Activated CD4-positive, alpha-beta T cell treated with anti-CD3 and anti-CD28 coated beads, Interleukin-2, Interleukin-6, amounts not matched to agents 100 ng/mL and 50 ng/mL, durations not matched to agents 16 hours and 8 hours (primary cell): Measurements from ENCODE around the gene UROD.

Experiments
- DNase-seq: peaks from one replicate; pipeline ENCODE4 v3.0.0-alpha.2; 2020

UROD gene

DNA sequence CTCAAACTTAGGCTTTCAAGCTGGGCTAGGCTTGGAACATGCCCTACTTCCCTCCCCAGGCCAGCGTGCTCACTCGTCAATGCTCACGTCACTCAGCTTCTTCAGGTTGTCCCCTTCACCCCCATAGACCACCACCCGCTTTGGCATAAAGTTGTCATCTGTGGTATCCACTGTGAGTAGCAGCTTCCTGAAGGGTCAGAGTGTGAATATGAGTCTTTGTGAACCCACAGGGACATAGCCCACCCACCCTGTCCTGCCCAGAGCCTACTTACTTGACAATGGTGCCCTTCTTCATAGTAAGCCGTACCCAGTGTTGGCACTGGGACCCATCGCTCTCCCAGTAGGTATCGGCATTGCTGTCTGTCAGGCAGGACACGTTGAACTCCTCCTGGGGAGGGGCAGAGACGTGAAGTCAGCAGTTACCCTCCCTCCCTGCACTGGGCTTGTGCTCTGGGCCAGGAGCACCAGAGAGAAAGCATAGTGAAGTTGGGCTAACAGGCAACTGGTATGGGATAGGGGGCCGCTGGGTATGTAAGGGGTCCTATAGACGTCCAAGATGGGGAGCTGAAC, 2.7 kb upstream of the UROD start:
- DNase-seq, result no peak

DNA sequence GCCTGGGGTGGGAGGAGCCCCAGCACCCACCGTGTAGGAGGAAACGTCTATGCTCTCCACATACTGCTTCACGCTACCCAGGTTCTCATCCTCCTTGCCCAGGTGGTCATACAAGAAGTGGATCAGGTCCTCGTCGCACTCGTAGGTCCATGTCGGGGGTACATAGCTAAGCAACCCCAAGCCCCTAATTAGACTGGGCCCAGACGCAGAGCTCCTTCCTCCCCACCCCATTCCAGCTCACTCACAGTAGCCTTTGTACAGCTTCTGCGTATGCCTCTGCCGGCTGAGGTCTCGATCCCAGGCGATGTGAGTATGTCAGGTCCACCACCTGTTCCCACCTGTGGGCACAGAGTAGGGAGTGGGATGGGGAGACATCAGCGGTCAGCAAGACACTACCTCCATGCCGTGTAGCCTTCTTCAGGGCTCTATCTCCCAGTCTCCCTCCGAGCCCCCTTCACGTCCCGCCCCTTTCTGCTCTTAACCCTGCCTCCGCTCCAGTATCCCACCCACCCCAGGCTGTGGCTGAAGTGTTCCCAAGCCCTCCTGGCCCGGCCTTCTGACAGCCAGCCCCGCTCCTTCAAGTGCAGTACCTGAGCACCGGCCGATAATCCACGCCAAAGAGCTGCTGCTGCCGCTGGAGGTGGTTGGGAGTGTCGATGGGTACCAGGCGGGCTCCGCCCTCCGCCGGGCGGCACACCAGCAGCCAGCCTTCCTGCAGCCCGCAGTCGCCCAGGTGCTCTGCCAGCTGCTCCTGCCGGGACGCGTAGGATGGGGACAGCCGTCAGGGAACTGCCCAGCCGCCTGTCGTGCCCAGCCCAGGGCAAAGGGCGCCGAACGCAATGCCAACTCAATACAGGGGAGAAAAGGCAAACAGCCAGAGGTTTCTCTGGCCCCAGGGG, 1.8 kb upstream of the UROD start:
- peak; percentile 44 for DNase-seq

DNA sequence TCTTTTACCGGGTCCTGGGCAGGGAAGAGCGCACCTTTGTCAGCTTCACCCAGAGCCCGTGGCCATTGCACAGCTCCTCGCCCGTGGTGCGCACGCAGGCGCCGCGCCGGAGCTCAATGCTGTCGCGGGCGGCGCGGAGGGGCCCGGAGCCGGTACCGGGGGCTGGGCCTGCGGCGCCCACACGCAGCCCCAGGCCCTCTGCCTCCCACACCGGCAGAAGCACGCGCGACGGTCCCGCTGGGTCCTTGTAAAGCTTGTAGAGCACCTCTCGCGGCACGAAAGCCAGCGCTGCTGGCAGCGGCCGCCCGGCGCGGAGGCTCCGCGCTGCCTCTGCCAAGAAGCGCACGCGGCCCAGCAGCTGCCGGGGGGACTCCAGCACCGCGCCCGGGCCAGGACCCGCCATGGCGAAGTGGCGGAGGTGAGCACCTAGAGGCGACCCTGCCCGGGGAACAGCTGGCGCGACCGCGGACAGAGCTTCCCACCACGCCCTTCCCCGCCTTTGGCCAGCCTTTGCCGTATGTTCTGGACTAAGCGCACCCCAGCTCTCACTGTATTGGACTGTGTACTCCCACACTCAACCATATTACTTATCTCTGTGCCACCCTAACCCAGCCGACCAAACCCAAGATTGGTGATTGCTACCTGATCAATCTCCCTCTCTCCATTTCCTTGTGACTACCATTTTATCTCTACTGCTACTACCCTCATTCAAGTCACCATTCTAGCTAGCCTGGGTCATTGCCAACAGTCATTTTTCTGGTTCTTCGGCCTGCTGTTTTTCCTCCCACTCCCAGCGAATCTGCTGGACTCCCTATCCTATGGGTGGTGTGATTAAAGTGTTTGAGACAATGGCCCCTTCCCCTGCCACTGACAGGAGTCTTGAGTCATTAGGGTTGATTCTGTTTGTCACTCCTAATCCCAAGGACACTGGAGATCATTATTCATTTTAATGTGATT, 921 bp upstream of the UROD start, which contains the start of gene HECTD3:
TSS of gene HECTD3 (minus strand) at position 470 of the 957 bp plus-strand sequence. CDS start at position 403, 67 bp downstream.
- peak; percentile 87 for DNase-seq

DNA sequence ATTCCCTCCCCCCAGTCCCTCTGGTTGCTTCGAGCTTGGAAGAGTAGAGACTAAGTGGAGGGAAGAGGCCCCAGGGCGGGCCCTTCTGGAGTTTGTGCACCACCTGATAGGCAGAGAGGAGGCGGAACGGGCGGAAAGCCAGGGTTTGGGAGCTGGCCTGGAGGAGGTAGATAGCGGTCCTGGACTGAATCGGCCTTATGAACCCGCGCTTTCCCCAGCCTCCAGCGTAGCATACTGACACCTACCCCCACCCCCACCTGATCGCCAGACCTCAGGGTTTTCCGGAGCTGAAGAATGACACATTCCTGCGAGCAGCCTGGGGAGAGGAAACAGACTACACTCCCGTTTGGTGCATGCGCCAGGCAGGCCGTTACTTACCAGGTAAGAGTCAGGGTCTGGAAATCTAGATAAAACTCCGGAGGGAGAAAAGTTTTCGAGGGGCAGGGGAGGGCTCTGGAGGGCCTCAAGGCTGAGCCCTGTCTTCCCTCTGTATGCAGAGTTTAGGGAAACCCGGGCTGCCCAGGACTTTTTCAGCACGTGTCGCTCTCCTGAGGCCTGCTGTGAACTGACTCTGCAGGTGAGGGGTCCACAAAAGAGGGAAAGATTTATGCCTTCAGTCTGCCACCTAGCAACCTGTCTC, 705 bp downstream of the UROD start:
- DNase-seq, result peak; percentile 54

DNA sequence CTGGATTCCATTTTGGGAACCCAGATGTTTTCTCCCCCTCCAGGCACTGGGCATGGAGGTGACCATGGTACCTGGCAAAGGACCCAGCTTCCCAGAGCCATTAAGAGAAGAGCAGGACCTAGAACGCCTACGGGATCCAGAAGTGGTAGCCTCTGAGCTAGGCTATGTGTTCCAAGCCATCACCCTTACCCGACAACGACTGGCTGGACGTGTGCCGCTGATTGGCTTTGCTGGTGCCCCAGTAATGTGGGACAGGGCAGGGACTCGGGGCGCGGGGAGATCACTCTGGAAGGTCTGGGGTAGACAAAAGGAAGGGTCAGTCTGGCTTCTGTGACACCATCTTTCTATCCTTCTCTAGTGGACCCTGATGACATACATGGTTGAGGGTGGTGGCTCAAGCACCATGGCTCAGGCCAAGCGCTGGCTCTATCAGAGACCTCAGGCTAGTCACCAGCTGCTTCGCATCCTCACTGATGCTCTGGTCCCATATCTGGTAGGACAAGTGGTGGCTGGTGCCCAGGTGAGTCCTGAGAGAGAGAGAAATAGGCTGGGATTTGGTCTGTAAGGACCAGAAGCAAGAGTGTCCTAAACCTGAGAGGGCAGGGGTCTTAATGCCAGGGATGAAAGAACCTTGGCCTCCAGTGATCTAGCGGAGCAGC, 1.6 kb downstream of the UROD start:
- no peak for DNase-seq

DNA sequence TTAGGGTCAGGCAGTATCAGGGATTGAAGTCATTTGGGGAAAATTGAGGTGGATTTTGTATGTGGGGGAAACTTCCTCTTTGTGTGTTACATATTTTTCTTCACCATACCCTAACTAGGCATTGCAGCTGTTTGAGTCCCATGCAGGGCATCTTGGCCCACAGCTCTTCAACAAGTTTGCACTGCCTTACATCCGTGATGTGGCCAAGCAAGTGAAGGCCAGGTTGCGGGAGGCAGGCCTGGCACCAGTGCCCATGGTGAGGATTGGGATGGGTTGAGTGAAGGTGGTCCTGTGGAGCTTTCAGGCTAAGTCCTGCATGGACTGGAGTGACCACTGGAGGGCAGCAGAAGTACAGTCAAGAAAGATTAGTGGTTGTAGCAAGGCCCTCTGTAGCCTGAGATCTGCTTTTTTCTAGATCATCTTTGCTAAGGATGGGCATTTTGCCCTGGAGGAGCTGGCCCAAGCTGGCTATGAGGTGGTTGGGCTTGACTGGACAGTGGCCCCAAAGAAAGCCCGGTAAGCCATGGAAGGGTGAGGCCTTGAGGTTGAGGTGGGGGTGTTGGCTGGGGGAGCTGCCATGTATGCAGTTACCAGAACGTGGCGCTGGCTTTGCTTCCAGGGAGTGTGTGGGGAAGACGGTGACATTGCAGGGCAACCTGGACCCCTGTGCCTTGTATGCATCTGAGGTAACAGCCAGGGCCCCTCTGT, 2.4 kb downstream of the UROD start:
- peak; percentile 85 for DNase-seq

DNA sequence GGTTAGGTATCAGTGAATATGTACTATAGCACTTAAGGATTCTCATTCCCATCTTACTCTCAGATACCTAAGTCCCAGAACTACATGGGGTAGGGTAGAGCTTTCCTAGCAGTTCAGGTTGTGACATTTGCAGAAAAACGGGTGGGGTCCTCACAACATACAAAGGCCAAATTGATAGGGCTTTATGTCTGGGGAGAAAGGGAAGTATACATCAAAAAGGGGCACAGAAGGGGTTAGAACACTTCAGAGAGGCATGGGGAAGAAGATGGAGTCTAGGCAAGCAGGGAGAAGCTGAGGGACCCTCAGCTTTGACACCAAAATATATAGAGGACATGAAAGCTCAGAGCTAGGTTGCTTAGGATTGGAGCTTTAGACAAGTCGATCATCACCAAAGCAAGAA, 3.6 kb downstream of the UROD start:
- DNase-seq, result no peak

DNA sequence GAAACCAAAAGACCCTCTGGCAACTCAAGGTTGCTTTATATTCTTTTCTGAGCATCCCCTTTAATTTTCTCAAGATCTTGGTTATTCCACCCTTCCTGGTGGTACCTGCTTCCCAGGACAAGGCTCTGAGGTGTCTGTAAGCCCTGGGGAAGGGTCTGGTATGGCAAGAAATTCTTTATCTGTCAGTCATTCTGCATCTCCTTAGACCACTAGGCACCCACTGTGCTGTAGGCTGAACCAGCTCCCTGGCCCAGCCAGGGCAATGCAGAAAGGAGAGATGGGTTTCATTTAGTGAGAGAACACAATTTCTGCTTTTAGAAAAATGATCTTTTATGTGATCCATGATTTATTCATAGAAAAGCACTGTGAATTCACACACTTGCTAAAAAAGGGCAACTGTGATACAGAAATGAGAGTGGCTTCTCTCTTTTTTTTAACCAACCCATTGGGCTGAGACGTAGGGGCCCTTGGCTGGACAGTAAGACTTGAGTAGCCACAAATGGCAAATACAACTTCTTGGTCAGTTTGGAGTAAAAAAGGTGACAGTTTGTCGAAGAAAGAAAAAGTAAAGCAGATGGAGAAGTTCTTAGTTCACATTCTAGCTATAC, 4.1 kb downstream of the UROD start:
- no peak for DNase-seq

DNA sequence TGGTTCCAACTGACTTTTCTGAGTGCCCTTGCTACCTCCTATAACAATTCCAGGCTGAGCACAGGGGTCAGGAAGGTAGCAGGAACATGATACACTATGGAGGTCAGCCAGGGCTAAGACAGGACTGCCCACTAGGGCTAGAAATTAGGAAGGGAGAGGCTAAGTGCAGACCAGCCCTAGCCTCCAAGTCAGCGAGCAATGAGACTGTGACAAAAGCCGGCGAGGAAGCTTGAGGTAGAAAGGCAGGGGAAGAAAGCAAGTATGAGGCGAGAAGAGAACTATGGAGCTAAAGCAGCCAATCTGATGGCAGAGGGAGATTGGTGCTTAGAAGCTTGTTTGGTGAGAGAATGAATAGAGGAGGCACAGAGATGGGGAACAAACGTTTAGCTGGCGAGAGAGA, 4.7 kb downstream of the UROD start:
- DNase-seq, result no peak

DNA sequence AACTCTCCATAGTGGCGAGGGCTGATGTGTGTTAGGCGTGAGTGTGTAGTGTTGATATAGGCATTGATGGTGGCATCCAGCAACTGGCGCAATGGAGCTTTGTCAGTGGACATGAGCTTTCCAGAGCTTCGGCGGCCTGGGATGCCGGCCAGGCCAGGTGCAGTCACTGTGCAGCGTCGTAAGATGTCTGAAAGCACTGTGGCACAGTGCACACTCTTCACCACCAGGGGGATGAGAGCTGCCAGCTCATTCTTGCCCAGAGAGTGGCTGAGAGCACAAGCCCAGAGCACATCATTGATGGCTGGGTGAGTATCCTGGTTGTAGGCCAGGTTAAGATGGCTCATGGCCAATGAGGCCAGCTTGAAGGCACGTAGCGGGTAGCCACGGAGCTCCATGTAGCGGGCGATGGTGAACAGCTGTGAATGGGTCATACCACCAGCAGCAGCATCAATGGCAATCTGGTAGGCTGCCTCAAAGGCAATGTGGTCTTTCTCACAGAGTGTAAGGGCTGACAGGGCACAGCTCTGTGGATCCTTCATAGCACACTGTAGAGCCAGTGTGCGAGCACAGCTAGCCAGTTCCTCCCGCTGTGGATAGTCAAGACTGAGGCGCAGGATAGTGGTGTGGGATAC, 6.7 kb downstream of the UROD start:
- peak; percentile 73 for DNase-seq

DNA sequence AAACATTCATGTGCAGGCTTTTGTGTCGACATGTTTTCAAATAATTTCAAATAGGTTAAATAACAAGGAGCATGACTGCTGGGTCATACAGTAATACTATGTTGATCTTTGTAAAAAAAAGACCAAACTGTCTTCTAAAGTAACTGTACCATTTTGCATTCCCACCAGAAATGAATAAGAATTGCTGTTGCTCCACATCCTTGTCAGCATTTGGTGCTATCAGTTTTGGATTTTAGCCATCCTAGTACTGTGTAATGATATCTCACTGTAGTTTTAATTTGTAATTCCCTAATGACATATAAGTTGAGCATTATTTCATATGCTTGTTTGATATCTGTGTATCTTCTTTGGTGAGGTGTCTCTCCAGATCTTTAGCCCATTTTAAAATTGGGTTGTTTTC, 11.6 kb downstream of the UROD start:
- DNase-seq, result no peak

DNA sequence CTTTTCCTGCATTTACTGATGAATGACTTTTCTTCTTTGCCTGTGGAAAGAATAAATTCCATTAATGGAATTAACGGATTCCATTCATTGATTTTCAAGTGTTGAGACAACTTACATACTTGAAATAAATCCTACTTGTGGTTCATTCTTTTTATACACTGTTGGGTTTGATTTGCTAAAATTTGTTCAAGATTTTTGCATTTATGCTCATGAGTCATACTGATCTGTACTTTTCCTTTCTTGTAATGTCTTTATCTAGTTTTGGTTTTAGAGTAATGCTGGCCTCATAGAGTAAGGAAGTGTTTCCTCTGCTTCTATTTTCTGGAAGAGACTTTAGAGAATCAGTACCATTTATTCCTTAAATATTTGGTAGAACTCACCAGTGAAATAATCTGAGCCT, 14.4 kb downstream of the UROD start:
- peak; percentile 30 for DNase-seq

DNA sequence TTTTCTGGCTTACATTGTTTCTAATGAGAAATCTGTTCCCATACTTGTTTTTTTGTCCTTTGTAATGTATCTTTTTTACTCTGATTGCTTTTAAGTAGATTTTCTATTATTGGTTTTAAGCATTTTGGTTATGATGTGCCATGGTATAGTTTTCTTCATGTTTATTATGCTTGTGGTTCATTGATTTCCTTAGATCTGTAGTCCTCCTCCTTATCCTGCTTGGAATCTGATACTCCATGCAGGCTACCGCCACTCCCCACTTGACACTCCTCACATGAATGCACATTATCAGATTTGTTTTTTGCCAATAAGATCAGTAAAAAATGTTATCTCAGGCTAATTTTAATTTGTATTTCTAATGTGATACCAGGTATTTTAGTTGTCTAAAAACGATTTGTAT, 20.8 kb downstream of the UROD start:
- no peak for DNase-seq

DNA sequence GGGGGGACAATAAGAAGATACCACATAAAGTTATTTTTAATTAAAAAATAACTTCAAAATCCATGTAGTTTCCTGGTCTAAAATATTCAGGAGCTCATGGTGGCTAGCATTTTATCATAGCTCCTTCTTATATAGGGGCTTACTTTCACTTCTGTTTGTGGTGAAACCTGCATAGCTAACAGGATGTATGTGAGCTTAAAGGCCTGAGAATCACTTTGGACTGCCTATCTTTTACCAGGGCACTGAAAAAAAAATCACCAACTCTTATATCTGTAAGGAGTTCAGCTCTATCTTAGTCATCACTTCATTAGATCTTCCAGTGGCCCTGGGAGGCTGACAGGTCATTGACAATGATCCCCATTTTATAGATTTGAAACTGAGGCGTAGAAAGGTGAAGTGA, 21.3 kb downstream of the UROD start:
- no peak for DNase-seq

DNA sequence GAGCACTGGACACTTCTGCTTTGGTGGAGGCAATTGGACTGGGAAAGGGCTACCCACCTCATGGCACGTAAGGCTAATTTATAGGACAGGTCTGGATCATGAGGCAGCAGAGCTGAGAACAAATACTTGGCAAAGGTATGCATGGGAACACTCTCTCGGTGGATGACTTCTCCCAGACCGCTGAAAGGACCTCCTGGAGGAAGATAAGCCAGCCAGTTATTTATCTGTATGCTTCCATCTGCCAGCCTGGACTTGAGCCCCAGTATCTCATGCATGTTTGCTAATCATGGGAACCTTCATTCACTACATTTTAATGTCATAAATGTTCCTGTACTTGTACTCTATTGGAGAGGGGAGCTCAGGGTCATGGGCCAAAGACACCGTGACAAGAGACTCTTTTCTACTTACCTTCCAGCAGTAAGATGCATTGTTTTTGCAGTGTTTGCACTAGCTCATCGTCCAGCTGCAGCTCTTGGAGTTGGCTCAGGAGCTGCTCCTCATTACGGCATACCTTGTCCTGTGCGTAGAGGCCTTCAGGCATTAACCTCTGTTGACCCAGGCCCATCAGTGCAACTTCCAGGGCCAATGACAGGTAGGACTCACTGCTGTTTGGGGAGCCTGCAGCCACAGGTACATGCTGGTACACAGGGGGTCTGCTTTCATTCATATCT, 23.7 kb downstream of the UROD start:
- DNase-seq, result no peak

DNA sequence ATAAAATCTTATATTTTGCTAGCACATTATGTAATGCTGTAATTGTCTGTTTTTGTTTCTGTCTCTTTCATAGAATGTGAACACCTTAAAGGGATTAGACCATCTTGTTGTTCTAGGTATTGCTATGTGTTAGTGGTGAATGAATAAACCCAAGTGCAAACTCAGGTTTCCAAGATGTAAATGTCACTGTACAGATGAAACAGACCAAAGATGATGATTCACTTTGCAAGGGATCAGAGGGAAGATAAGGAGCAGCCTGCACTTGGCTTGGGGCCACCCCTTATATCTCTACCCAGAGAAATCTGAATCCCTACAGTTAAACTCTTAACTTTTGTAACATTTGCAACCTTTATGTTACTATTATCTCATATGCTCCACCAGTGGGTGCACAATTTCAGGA, 25.4 kb downstream of the UROD start:
- peak; percentile 20 for DNase-seq

DNA sequence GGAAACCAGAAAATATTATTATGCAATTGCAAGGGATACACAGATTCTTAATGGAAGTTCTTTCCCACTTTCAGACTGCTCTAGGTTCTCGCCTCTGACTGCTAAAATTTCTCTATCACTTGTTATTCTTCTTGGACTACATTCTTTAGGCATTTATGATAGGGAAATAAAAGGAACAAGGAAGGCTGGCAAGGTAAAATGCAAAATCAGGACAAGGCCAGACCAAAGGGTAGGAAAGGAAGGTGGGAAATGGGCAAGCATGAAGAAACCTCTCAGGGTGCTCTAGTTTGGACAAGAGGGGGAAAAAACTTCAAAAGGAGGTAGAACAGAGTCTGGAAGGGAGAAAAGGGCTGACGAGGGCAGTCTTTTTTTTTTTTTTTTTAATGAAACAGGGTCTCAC, 26.2 kb downstream of the UROD start:
- no peak for DNase-seq

DNA sequence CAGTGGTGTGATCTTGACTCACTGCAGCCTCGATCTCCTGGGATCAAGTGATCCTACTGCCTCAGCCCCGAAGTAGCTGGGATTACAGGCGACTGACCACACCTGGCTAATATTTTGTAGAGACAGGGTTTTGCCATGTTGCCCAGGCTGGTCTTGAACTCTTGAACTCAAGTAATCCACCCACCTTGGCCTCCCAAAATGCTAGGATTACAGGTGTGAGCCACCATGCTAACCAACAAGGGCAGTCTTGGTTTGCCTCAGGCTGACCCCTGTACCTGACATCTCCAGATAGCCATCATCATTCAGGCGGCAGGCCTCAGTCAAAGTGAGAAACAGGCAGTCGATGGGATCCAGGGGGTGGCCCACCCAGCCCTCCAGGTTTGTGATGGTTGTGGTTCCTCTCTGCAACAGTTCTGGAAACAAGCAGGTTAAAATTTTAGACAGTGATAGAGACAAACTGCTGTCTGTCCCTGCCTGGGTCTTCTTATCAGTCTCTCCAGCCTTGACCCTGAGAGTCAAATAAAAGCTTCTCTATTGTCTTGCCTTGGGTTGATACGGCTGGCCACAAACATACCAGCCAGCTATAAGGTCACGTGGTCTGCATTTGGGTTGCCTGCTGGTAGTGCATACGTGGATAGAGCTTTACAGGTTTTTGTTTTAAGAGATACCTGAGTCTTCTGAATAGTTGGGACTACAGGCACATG, 26.8 kb downstream of the UROD start:
- DNase-seq, result no peak

DNA sequence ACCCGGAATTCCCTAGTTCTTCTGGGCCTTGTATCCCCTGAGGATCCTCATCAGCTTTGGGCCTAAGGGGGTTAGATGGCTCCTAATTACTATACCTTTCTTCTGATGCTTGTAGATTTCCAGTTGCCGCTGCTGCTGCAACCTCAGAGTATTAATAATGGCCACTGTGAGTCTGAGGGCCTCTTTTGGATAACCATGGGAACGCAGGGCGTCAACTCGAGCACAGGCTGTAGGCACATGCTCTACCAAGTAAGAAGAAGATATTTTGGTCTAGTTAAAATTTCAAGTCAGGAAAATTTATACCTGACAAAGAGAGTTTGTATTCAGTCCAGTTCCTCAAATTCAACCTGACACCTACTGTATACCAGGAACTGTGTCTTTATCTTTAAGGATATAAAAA, 28.2 kb downstream of the UROD start:
- DNase-seq, result no peak
